MCF 10A (cell line): Measurements from ENCODE around the gene HTR3A. TPM values are rescaled to one million over a fixed set of nuclear protein-coding genes. Genes with fewer than 3 reads are reported as not detected.

Experiments used
- BruUV-seq: library from RNA; stranded (reverse); fragments of 400-500 nt; replicated peaks from 2 replicates; lab custom pipeline; 2021; lab: Mats Ljungman, UMichigan
- CTCF ChIA-PET: fragments of 300-600 bp; sonication (Branson Sonifier 250); formaldehyde crosslinking; extraction: SDS; loops from one replicate; lab custom pipeline; 2021; ENCODE audit warnings: antibody characterized with exemption, inconsistent platforms; lab: Yijun Ruan, JAX
- POLR2A ChIA-PET: fragments of 300-600, 350-650 bp; sonication (Branson Sonifier 250); formaldehyde crosslinking; extraction: SDS; loops from one replicate; lab custom pipeline; 2020; ENCODE audit warnings: antibody characterized with exemption, inconsistent platforms; lab: Yijun Ruan, JAX
- DNase-seq: peaks from one replicate; pipeline ENCODE4 v3.0.0-alpha.2; 2018; ENCODE audit not compliant: unreplicated experiment
- H3K27ac Mint-ChIP-seq: one replicate; pipeline ENCODE4 v1.8.0; 2022; ENCODE audit warnings: mild to moderate bottlenecking, low read depth, mixed read lengths; ENCODE audit not compliant: unreplicated experiment
- H3K27me3 Mint-ChIP-seq: one replicate; pipeline ENCODE4 v1.8.0; 2022; ENCODE audit warnings: mixed read lengths; ENCODE audit not compliant: insufficient read depth, unreplicated experiment
- H3K36me3 Mint-ChIP-seq: one replicate; pipeline ENCODE4 v1.8.0; 2022; ENCODE audit warnings: mild to moderate bottlenecking, moderate library complexity, mixed read lengths; ENCODE audit not compliant: insufficient read depth, unreplicated experiment
- H3K4me1 Mint-ChIP-seq: one replicate; pipeline ENCODE4 v1.8.0; 2022; ENCODE audit warnings: mixed read lengths; ENCODE audit not compliant: insufficient read depth, unreplicated experiment
- H3K4me3 Mint-ChIP-seq: one replicate; pipeline ENCODE4 v1.8.0; 2022; ENCODE audit warnings: mild to moderate bottlenecking, moderate library complexity, mixed read lengths; ENCODE audit not compliant: unreplicated experiment
- H3K9me3 Mint-ChIP-seq: one replicate; pipeline ENCODE4 v1.8.0; 2022; ENCODE audit warnings: mixed read lengths; ENCODE audit not compliant: unreplicated experiment
- intact Hi-C: fragments of 100-400 bp; cut with micrococcal nuclease; formaldehyde crosslinking; loops from 2 replicates; pipeline ENCODE4 v1.14.1; 2022
- total RNA-seq: library from RNA; stranded (reverse); gene quantifications from 2 replicates; pipeline ENCODE4 v1.2.3, GENCODE V29; 2022
- TF ChIP-seq, protein P1 (sequence below): fragments of 200-600 bp; IDR thresholded peaks from one replicate; pipeline ENCODE4 v1.8.0; 2022; ENCODE audit warnings: antibody characterized with exemption, mild to moderate bottlenecking; ENCODE audit not compliant: unreplicated experiment

The HTR3A gene
- total RNA-seq, 1 experiment from 2014 or later, result not detected

DNA sequence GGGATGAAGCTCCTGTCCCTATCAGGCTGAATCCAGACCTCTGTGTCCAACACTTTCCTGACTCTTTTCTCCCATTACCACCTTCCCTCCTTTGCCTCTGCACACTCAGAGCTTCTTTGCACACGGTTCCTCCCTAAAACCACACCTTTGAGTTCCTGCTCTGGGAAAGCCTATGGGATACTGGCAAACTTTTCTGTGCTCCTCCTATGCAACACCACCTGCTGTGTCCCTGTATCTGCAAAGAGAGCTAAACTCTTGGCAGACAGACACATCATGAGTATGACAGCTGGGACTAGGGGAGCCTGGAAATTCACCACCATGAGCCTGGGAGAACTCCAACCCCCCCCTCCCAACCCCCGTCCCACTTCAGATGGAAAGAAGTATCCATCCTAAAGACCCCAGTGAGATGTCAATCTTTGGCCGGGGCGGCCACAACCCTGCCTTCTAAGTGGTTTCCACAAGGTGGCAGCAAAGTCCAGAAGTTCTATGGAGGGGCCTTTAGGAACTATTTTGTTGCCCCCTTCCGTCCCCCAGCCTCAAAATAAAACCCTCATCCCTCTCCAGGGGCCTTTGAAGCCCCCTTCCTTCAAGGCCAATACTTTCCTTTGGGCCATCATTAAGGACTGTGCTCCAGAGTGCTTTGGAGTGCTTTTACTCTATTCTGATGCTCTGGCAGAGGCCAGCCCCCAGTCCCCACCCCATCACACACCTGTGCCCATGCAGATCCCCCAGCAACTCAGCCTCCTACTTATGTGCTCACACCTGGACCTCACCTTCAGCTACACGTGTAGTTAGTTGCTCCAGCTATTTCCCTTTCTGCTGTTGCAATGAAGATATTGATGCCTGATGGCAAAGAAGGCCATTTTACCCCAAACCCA, 19.4 kb downstream of the HTR3A start:
- BruUV-seq, result no TSS peak

DNA sequence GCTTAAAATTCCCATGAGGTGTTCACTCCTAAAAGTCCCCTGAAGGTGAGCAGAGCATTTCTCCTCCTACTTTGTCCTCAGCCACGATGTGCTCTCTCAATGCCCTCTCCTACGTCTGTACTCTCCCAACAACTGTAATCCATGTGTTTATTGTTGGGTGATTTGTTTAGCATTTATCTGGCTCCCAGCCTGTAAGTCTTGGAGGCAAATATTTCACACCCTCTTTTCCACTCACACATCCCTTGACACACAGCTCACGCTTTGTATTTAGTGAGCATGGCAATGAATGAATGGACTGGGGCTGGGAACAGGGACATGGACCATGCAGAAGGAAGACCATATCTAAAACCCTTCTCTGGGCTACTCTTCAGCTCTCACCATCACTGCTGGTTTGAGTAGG, 22.6 kb downstream of the HTR3A start:
- BruUV-seq, result no TSS peak
- H3K27me3 Mint-ChIP-seq, result peaks cover 78% of the 10 kb centered on the region

More for the DNA sequence above, 19.4 kb downstream of the HTR3A start:
- Mint-ChIP-seq H3K36me3 (no peaks in the 10 kb centered on the region), H3K9me3 (no peaks in the 10 kb centered on the region), H3K27ac (no peak overlapping the region), H3K27me3 (peaks cover 74% of the 10 kb centered on the region), H3K4me1 (no peaks in the 10 kb centered on the region), H3K4me3 (no peak overlapping the region)
- intact Hi-C loops, result loop anchor here (1.0 to 5.0 kb wide), 3 partner anchors 97 to 348 kb away; no protein-coding TSS in a partner anchor
- ChIA-PET CTCF (interaction anchor here (0.5 to 4.8 kb wide), 45 partner anchors 9 to 768 kb away, joined by 3 to 82 read pairs (median 4); partner anchors contain the start of gene HTR3A), POLR2A (interaction anchor here (0.7 to 1.4 kb wide), 3 partner anchors 264 to 323 kb away, joined by 3 read pairs; no protein-coding TSS in a partner anchor)
- TF ChIP-seq, protein P1, sequence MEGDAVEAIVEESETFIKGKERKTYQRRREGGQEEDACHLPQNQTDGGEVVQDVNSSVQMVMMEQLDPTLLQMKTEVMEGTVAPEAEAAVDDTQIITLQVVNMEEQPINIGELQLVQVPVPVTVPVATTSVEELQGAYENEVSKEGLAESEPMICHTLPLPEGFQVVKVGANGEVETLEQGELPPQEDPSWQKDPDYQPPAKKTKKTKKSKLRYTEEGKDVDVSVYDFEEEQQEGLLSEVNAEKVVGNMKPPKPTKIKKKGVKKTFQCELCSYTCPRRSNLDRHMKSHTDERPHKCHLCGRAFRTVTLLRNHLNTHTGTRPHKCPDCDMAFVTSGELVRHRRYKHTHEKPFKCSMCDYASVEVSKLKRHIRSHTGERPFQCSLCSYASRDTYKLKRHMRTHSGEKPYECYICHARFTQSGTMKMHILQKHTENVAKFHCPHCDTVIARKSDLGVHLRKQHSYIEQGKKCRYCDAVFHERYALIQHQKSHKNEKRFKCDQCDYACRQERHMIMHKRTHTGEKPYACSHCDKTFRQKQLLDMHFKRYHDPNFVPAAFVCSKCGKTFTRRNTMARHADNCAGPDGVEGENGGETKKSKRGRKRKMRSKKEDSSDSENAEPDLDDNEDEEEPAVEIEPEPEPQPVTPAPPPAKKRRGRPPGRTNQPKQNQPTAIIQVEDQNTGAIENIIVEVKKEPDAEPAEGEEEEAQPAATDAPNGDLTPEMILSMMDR, result peak; percentile 87
- peak; percentile 36 for DNase-seq

DNA sequence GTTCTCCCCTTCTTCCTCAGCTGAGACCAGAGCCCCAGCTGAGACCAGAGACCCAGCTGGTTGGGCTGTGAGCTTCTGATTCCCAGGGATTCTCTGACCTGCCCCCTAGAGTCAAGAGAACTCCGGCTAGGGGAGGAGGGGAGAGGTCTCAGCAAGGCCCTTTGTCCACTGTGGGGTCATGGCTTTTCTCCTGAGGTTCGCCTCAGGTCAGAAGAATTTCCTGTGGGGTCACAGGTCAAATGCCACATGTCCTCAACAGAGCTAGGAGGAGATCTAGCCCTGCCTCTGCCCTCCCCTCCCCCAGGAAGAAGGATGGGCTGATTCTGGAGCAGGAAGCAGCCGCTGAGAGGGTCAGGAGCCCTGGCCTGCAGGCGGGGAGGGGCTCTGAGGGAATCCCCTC, 23.7 kb downstream of the HTR3A start:
- Mint-ChIP-seq H3K27ac (no peak overlapping the region), H3K27me3 (peaks cover 81% of the 10 kb centered on the region), H3K4me3 (no peak overlapping the region), H3K36me3 (no peaks in the 10 kb centered on the region), H3K9me3 (no peaks in the 10 kb centered on the region), H3K4me1 (no peaks in the 10 kb centered on the region)
- intact Hi-C loops, result no loop called here
- TF ChIP-seq, protein P1, result no peak
- no TSS peak for BruUV-seq
- CTCF ChIA-PET, result interaction anchor here (1.2 kb wide), 1 partner anchor 38 kb away, joined by 5 read pairs; no protein-coding TSS in a partner anchor
- DNase-seq, result no peak
- POLR2A ChIA-PET, result no interaction called here

More for the DNA sequence above, 22.6 kb downstream of the HTR3A start:
- POLR2A ChIA-PET, result no interaction called here
- Mint-ChIP-seq H3K36me3 (no peaks in the 10 kb centered on the region), H3K4me3 (no peak overlapping the region), H3K27ac (no peak overlapping the region), H3K4me1 (no peaks in the 10 kb centered on the region), H3K9me3 (no peaks in the 10 kb centered on the region)
- intact Hi-C loops, result no loop called here
- CTCF ChIA-PET, result interaction anchor here (0.6 kb wide), 1 partner anchor 543 kb away, joined by 3 read pairs; no protein-coding TSS in a partner anchor
- no peak for DNase-seq
- TF ChIP-seq, protein P1, result no peak

DNA sequence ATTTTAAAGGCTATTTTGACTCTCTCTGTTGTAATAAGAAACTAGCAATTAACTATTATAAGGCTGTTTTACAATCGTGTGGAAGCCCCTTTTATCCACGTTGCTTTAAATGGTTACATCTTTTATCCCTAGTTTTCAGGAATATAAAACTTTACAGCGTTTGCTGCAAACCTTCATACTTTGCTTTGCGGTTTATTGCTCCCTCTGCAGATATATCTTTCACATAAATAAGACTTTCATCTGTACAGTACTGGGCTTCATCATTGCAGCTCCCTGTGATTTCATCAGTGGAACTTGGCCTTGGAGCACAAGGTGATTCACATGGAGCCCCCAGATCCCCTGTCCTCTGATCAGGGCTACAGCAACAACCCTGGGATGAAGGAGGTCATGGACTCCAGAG, 25.6 kb downstream of the HTR3A start:
- POLR2A ChIA-PET, result interaction anchor here (1.2 kb wide), 1 partner anchor 261 kb away, joined by 3 read pairs; no protein-coding TSS in a partner anchor
- TF ChIP-seq, protein P1, result no peak

More for the DNA sequence above, 25.6 kb downstream of the HTR3A start:
- Mint-ChIP-seq H3K27ac (no peak overlapping the region), H3K36me3 (no peaks in the 10 kb centered on the region), H3K9me3 (no peaks in the 10 kb centered on the region), H3K4me3 (no peak overlapping the region), H3K4me1 (no peaks in the 10 kb centered on the region), H3K27me3 (peaks cover 88% of the 10 kb centered on the region)
- DNase-seq, result no peak
- no TSS peak for BruUV-seq
- intact Hi-C loops, result no loop called here
- CTCF ChIA-PET, result no interaction called here
